Measurements from ENCODE around the gene ZC3H4.

DNA sequence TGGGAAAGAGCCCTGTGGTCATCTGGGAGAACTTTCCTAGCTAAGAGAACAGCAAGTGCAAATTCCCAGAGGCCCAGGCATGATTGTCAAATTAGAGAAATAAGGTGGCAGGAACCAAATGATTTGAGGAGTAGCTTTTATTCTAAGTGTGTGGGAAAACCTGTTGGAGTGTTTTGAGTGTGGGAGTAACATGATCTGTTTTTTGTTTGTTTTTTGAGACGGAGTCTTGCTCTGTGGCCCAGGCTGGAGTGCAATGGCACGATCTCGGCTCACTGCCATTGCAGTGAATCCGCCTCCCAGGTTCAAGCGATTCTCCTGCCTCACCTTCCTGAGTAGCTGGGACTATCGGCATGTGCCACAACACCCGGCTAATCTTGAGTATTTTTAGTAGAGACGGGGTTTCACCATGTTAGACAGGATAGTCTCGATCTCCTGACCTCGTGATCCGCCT, 19.5 kb upstream of the ZC3H4 start:
- TF ChIP-seq POLR2A (IDR thresholded peaks at IDR 0.05) = no peak
- no peak for TF ChIP-seq EP300 (IDR thresholded peaks at IDR 0.05)
- TF ChIP-seq, protein P1, sequence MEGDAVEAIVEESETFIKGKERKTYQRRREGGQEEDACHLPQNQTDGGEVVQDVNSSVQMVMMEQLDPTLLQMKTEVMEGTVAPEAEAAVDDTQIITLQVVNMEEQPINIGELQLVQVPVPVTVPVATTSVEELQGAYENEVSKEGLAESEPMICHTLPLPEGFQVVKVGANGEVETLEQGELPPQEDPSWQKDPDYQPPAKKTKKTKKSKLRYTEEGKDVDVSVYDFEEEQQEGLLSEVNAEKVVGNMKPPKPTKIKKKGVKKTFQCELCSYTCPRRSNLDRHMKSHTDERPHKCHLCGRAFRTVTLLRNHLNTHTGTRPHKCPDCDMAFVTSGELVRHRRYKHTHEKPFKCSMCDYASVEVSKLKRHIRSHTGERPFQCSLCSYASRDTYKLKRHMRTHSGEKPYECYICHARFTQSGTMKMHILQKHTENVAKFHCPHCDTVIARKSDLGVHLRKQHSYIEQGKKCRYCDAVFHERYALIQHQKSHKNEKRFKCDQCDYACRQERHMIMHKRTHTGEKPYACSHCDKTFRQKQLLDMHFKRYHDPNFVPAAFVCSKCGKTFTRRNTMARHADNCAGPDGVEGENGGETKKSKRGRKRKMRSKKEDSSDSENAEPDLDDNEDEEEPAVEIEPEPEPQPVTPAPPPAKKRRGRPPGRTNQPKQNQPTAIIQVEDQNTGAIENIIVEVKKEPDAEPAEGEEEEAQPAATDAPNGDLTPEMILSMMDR (IDR thresholded peaks at IDR 0.05) = no peak
- TF ChIP-seq POLR2AphosphoS5 (IDR thresholded peaks at IDR 0.05) = no peak

All from stomach (tissue), 4 donors.